OCI-LY1 (cell line): ENCODE results near the gene GRAMD1A.

Source experiments
- H2AFZ ChIP-seq: fragments of 200-600 bp; sonication (generic), shearing (Covaris generic); 2 replicates; pipeline ENCODE4 v1.6.0; 2014; ENCODE audit warnings: antibody characterized with exemption, mild to moderate bottlenecking, low read length
- H3F3A ChIP-seq: fragments of 200-600 bp; sonication (generic), shearing (Covaris generic); 2 replicates; pipeline ENCODE4 v1.6.0; 2014; ENCODE audit warnings: mild to moderate bottlenecking, antibody characterized with exemption, low read length, moderate library complexity; ENCODE audit not compliant: insufficient read depth
- H3K27ac ChIP-seq: fragments of 200-600 bp; sonication (generic); 2 replicates; pipeline ENCODE4 v1.5.1; 2014; ENCODE audit warnings: low read length, mixed run types, mild to moderate bottlenecking, low read depth; ENCODE audit not compliant: poor library complexity, severe bottlenecking
- H3K27me3 ChIP-seq: fragments of 200-600 bp; sonication (generic); 2 replicates; pipeline ENCODE4 v1.6.0; 2014; ENCODE audit warnings: antibody characterized with exemption, mild to moderate bottlenecking, low read length, moderate library complexity; ENCODE audit not compliant: insufficient read depth
- H3K36me3 ChIP-seq: fragments of 200-600 bp; sonication (generic); 2 replicates; pipeline ENCODE4 v1.6.1; 2014; ENCODE audit warnings: mild to moderate bottlenecking, antibody characterized with exemption, low read length, moderate library complexity, mixed read lengths; ENCODE audit not compliant: insufficient read depth
- H3K4me1 ChIP-seq: fragments of 200-600 bp; sonication (generic); 2 replicates; pipeline ENCODE4 v1.5.1; 2014; ENCODE audit warnings: mild to moderate bottlenecking, low read length, moderate library complexity; ENCODE audit not compliant: insufficient read depth, severe bottlenecking
- H3K4me2 ChIP-seq: fragments of 200-600 bp; sonication (generic), shearing (Covaris generic); 2 replicates; pipeline ENCODE4 v1.6.1; 2014; ENCODE audit warnings: low read length
- H3K4me3 ChIP-seq: fragments of 200-600 bp; sonication (generic); 2 replicates; pipeline ENCODE4 v1.5.1; 2014; ENCODE audit warnings: low read length, low read depth, mild to moderate bottlenecking, mixed read lengths; ENCODE audit not compliant: poor library complexity, severe bottlenecking
- H3K79me2 ChIP-seq: fragments of 200-600 bp; shearing (Covaris generic); 2 replicates; pipeline ENCODE4 v1.6.1; 2016; ENCODE audit warnings: mixed run types, low read length, mixed read lengths; ENCODE audit not compliant: insufficient read depth
- H3K9ac ChIP-seq: fragments of 200-600 bp; sonication (generic), shearing (Covaris generic); 2 replicates; pipeline ENCODE4 v1.6.1; 2014; ENCODE audit warnings: mild to moderate bottlenecking, low read length, mixed read lengths
- H3K9me2 ChIP-seq: fragments of 200-600 bp; sonication (generic), shearing (Covaris generic); 2 replicates; pipeline ENCODE4 v1.6.1; 2014; ENCODE audit warnings: low read depth, mild to moderate bottlenecking, low read length, mixed read lengths
- H3K9me3 ChIP-seq: fragments of 200-600 bp; shearing (Covaris generic); 2 replicates; pipeline ENCODE4 v1.6.1; 2014; ENCODE audit warnings: low read length, mixed read lengths
- H4K20me1 ChIP-seq: fragments of 200-600 bp; sonication (generic), shearing (Covaris generic); 2 replicates; pipeline ENCODE4 v1.6.0; 2016; ENCODE audit warnings: mild to moderate bottlenecking, low read length; ENCODE audit not compliant: insufficient read depth
- CTCF ChIP-seq: fragments of 200-600 bp; sonication (generic), shearing (Covaris generic); IDR thresholded peaks from 2 replicates; pipeline ENCODE4 v1.5.1; 2017; ENCODE audit warnings: mild to moderate bottlenecking, antibody characterized with exemption, low read length, moderate library complexity, mixed read lengths
- EZH2 ChIP-seq: fragments of 200-600 bp; sonication (generic), shearing (Covaris generic); IDR thresholded peaks from 2 replicates; pipeline ENCODE4 v1.8.0; 2017; ENCODE audit warnings: borderline replicate concordance, mixed run types, mild to moderate bottlenecking, antibody characterized with exemption, low read length, moderate library complexity, mixed read lengths

The GRAMD1A gene

GRCh38 chr19:35074426-35075201, 74.5 kb downstream of the GRAMD1A start:
- Histone ChIP-seq H3K9ac (no peak overlapping the region), H3K9me2 (no peaks in the 10 kb centered on the region), H4K20me1 (no peaks in the 10 kb centered on the region), H3K9me3 (no peaks in the 10 kb centered on the region), H3K27ac (no peak overlapping the region), H3K79me2 (no peaks in the 10 kb centered on the region), H3K4me3 (no peak overlapping the region), H3K4me2 (no peak overlapping the region), H3K4me1 (peaks cover 1% of the 10 kb centered on the region), H2AFZ (no peak overlapping the region), H3F3A (no peaks in the 10 kb centered on the region), H3K27me3 (peaks cover 20% of the 10 kb centered on the region), H3K36me3 (no peaks in the 10 kb centered on the region; the same call in 1 of the 2 replicates)
- TF ChIP-seq EZH2 (no peak), CTCF (no peak)

GRCh38 chr19:35075202-35076025, 75.3 kb downstream of the GRAMD1A start:
- no peaks in the 10 kb centered on the region for H3K4me1 ChIP-seq
- H3F3A ChIP-seq, result no peaks in the 10 kb centered on the region
- H3K4me3 ChIP-seq, result no peak overlapping the region
- H3K79me2 ChIP-seq, result no peaks in the 10 kb centered on the region
- no peak overlapping the region for H3K4me2 ChIP-seq
- no peak for TF ChIP-seq EZH2
- TF ChIP-seq CTCF, result no peak
- H3K27ac ChIP-seq, result no peak overlapping the region
- no peaks in the 10 kb centered on the region for H4K20me1 ChIP-seq
- no peak overlapping the region for H2AFZ ChIP-seq
- H3K9me2 ChIP-seq, result no peaks in the 10 kb centered on the region
- H3K9me3 ChIP-seq, result no peaks in the 10 kb centered on the region
- H3K27me3 ChIP-seq, result peaks cover 13% of the 10 kb centered on the region
- no peak overlapping the region for H3K9ac ChIP-seq
- H3K36me3 ChIP-seq, result no peaks in the 10 kb centered on the region; the same call in 1 of the 2 replicates

- Histone ChIP-seq H3K4me1 (no peaks in the 10 kb centered on the region), H3K9me2 (no peaks in the 10 kb centered on the region)
These were observed 75.9 kb downstream of the GRAMD1A start for GRCh38 chr19:35076026-35076370.

More at GRCh38 chr19:35076026-35076370, 75.9 kb downstream of the GRAMD1A start:
- Histone ChIP-seq H3K27ac (no peak overlapping the region), H3K79me2 (no peaks in the 10 kb centered on the region), H4K20me1 (no peaks in the 10 kb centered on the region), H3K4me2 (no peak overlapping the region), H3K27me3 (peaks cover 10% of the 10 kb centered on the region; the same call in 1 of the 2 replicates), H3K9me3 (no peaks in the 10 kb centered on the region), H2AFZ (no peak overlapping the region), H3F3A (no peaks in the 10 kb centered on the region), H3K9ac (no peak overlapping the region), H3K36me3 (no peaks in the 10 kb centered on the region), H3K4me3 (no peak overlapping the region)
- TF ChIP-seq EZH2 (no peak), CTCF (no peak)
